HG02798 (cell line): ENCODE data around the gene TMC7.

ENCODE experiments used
- ATAC-seq: cut with Tn5 transposase; IDR thresholded peaks from one replicate; pipeline ENCODE4 v1.9.1; 2021; ENCODE audit warnings: mild to moderate bottlenecking; ENCODE audit not compliant: unreplicated experiment, poor library complexity

The TMC7 gene

DNA sequence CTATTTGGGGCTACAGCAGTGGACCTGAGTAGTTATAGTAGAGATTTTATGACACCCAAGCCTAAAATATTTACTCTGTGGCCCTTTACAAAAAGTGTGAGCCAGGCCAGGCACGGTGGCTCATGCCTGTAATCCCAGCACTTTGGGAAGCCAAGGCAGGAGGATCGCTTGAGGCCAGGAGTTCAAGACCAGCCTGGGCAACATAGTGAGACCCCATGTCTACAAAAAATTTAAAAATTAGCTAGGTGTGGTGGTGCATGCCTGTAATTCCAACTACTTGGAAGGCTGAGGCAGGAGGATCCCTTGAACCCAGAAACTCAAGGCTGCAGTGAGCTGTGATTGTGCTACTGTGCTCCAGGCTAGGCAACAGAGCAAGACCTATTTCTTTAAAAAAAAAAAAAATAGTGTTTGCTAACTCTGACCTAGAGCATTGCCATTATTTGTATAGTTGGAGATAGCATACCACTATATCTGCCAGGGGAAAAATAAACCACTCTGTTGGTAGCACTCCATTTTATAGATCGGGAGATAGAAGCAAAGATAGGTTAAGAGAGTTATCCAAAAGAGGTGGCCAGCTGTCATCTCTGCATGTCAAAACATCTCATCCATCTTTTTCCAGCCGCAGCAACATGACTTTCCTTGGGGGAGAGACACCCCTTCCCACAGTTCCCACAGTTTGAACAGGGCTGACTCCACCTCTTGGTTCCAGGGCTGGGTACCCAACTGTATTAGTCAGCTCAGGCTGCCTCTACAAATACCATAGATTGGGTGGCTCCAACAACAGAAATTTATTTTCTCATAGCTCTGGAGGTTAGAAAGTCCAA lies 127.0 kb downstream of the TMC7 start:
- no peak for ATAC-seq

DNA sequence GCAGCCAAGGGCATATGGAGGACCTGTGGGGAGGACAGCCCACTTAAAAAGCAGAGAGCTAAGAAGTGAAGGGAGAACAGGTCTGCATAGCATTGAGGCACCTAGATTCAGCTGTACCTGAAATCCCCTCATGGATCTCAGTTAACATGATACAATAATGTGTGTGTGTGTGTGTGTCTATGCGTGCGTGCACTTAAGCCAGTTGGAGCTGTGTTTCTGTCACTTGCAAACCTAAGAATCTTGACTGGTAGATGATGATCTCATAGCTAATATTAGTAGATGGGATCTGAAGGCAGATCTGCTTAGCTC lies 128.3 kb downstream of the TMC7 start:
- no peak for ATAC-seq
